ENCODE results near the gene TEPSIN. TPM values are rescaled to one million over a fixed set of nuclear protein-coding genes. Genes with fewer than 3 reads are reported as not detected.

Gene TEPSIN
- total and polyA plus RNA-seq, 12 donors: 3.1 to 144 (median 40.6) TPM

GRCh38 chr17:81200201-81200600 is 38.7 kb downstream of the TEPSIN start:
- Histone ChIP-seq H3K27me3 (no peaks in the 10 kb centered on the region), H3K9me3 (replicated peaks in 1 of 3) (no peaks in the 10 kb centered on the region), H3K4me3 (no peak overlapping the region), H3K36me3 (replicated peaks in 1 of 2) (no peaks in the 10 kb centered on the region), H3K4me1 (replicated peaks in 1 of 2) (no peaks in the 10 kb centered on the region), H3K27ac (no peak overlapping the region)
- 92 to 97% (median 92%) methylated on average over 9 to 18 of the region's 18 CpGs; no CpG with 5 or more reads in 1 of the 4 donors for WGBS, 4 donors
- intact Hi-C loops (cut with DNase I): loop anchor here in 1 of 2 donors (5.0 kb wide), 1 partner anchor 58 kb away; no protein-coding TSS in a partner anchor
- DNase-seq: no peak
- no peak for TF ChIP-seq POLR2A (IDR thresholded peaks at IDR 0.05)
- no peak for TF ChIP-seq CTCF (IDR thresholded peaks at IDR 0.05)

- H3K36me3 ChIP-seq (replicated peaks in 1 of 2): no peaks in the 10 kb centered on the region
- H3K27ac ChIP-seq: no peak overlapping the region
- no peaks in the 10 kb centered on the region for H3K4me1 ChIP-seq (replicated peaks in 1 of 2)
- DNase-seq: no peak
- no peaks in the 10 kb centered on the region for H3K27me3 ChIP-seq
- 95 to 96% (median 96%) methylated on average over 9 to 18 of the region's 18 CpGs for WGBS, 4 donors
- intact Hi-C loops (cut with DNase I): loop anchor here in 1 of 2 donors (5.0 kb wide), 1 partner anchor 57 kb away; no protein-coding TSS in a partner anchor
- H3K4me3 ChIP-seq: no peak overlapping the region
- TF ChIP-seq CTCF (IDR thresholded peaks at IDR 0.05): no peak
- no peak for TF ChIP-seq POLR2A (IDR thresholded peaks at IDR 0.05)
- no peaks in the 10 kb centered on the region for H3K9me3 ChIP-seq (replicated peaks in 1 of 3)
Observed at GRCh38 chr17:81199482-81199830, 39.4 kb downstream of the TEPSIN start.

DNA sequence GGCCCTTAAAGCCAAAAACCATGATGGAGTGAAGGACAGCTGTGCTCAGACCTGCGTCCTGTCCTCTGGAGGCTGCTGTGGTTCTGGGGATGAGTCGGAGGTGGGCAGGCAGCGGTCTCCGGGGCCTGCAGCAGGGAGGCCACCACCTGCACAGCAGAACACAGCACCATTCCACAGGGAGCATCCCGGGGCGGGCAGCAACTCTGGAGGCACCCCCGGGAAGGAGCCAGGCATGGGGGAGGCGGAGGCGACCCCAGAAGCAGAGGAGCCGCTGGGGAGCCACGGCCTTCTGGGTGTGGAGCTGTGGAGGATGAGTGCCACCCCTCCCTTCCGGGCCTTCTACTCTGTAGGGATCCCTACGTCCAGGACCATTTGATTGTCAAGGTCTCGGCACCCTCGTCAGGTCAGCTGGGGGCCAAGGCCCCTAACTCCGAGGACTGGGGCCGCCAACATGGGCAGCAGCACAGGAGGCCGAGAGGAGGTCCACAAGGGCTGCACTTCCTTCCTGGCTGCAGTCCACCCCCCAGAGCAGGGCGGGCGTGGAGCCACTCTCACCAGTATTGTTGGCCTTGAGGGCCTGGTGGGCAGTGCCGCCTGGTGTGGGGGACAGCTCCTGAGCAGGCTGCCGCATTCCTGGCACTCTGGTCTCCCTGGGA is 39.9 kb downstream of the TEPSIN start:
- H3K27ac ChIP-seq: no peak overlapping the region
- WGBS, 4 donors: 90 to 92% (median 91%) methylated on average over 10 to 22 of the region's 22 CpGs
- no peaks in the 10 kb centered on the region for H3K9me3 ChIP-seq (replicated peaks in 1 of 3)
- H3K4me1 ChIP-seq (replicated peaks in 1 of 2): no peaks in the 10 kb centered on the region
- intact Hi-C loops (cut with DNase I): loop anchor here in 1 of 2 donors (5.0 kb wide), 1 partner anchor 57 kb away; no protein-coding TSS in a partner anchor
- no peaks in the 10 kb centered on the region for H3K27me3 ChIP-seq
- H3K4me3 ChIP-seq: no peak overlapping the region
- no peak for DNase-seq
- no peaks in the 10 kb centered on the region for H3K36me3 ChIP-seq (replicated peaks in 1 of 2)
- no peak for TF ChIP-seq POLR2A (IDR thresholded peaks at IDR 0.05)
- TF ChIP-seq CTCF (IDR thresholded peaks at IDR 0.05): no peak

DNA sequence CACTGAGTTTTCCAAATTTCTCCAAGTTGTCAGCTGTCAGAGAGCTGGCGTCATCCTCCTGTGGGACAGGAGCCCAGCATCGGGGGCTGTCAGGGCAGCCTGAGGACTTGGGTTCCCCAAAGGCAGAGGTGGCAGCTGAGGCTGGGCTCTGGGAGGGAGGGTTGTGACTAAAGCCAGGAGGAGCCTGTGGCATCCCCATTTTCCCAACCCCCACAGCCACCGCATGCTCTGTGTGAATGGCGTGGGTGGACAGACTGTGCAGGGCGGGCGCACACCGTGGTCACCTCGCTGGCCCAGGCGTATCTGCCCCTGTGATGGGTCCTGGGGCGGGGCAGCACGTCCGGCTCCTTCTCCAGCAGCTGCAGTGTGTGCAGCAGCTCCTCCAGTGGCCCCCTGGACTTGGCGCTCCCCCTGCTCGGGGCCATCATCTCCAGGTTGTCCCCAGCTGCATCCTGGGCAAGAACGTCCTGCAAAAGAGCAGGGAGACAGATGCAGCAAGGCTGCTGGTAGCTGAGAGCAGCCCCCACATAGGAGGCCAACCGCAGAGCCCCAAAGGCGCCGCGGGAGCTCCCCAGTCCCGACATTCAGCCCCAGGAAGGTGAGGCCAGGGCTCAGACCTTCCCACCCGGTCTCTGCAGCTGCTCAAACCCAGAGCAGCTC is 40.9 kb downstream of the TEPSIN start:
- no peaks in the 10 kb centered on the region for H3K36me3 ChIP-seq (replicated peaks in 1 of 2)
- TF ChIP-seq CTCF (IDR thresholded peaks at IDR 0.05) (no peak), POLR2A (IDR thresholded peaks at IDR 0.05) (no peak)
- H3K27ac ChIP-seq: no peak overlapping the region
- no peaks in the 10 kb centered on the region for H3K27me3 ChIP-seq
- H3K4me1 ChIP-seq (replicated peaks in 1 of 2): no peaks in the 10 kb centered on the region
- intact Hi-C loops (cut with DNase I): loop anchor here in 1 of 2 donors (5.0 kb wide), 1 partner anchor 56 kb away; no protein-coding TSS in a partner anchor
- no peak for DNase-seq
- WGBS, 4 donors: 93 to 95% (median 94%) methylated on average over 9 to 21 of the region's 21 CpGs
- H3K4me3 ChIP-seq: no peak overlapping the region
- no peaks in the 10 kb centered on the region for H3K9me3 ChIP-seq (replicated peaks in 1 of 3)
